CD14-positive monocyte (primary cell): ENCODE results near the gene CBY1. TPM values are rescaled to one million over a fixed set of nuclear protein-coding genes. Genes with fewer than 3 reads are reported as not detected.
A peak's percentile ranks its signal among the peaks of the same experiment; 100 is the strongest.

Experiments used
- DNase-seq, 3 donors: peaks; one replicate each; pipeline ENCODE4 v3.0.0-alpha.2; 2011 to 2022
- H2AFZ ChIP-seq: 2 replicates; pipeline ENCODE4 v1.6.0; 2012; ENCODE audit warnings: mild to moderate bottlenecking, low read depth, low read length, inconsistent platforms; ENCODE audit not compliant: insufficient read depth, poor library complexity, severe bottlenecking
- H3K27ac ChIP-seq, 2 donors: 1 replicate in 1 of 2; 2 replicates in 1 of 2; pipeline ENCODE4 v1.5.1; 2012 to 2013; ENCODE audit warnings: low read length in 2 of 2, control low read depth in 1 of 2, inconsistent platforms in 1 of 2, low read depth in 1 of 2, mild to moderate bottlenecking in 1 of 2
- H3K27me3 ChIP-seq, 2 donors: one replicate each; pipeline versions ENCODE4 v1.6.0 to v1.6.1; 2011 to 2013; ENCODE audit warnings: low read length in 2 of 2; ENCODE audit not compliant: control insufficient read depth in 2 of 2, insufficient read depth in 2 of 2
- H3K36me3 ChIP-seq, 2 donors: replicated peaks in 1 of 2; 1 replicate in 1 of 2; 2 replicates in 1 of 2; pipeline versions ENCODE4 v1.5.1 to v1.6.1; 2012 to 2013; ENCODE audit warnings: low read length in 2 of 2, control low read depth in 1 of 2, inconsistent platforms in 1 of 2, mild to moderate bottlenecking in 1 of 2; ENCODE audit not compliant: insufficient read depth in 2 of 2, control insufficient read depth in 1 of 2
- H3K4me1 ChIP-seq, 2 donors: 1 replicate in 1 of 2; 2 replicates in 1 of 2; pipeline versions ENCODE4 v1.5.1 to v1.6.1; 2012 to 2013; ENCODE audit warnings: low read length in 2 of 2, control low read depth in 1 of 2, inconsistent platforms in 1 of 2, mild to moderate bottlenecking in 1 of 2, moderate library complexity in 1 of 2; ENCODE audit not compliant: insufficient read depth in 2 of 2, control insufficient read depth in 1 of 2
- H3K4me2 ChIP-seq: replicated peaks from 2 replicates; pipeline ENCODE3; 2012; ENCODE audit warnings: low read length, moderate library complexity, mild to moderate bottlenecking; ENCODE audit not compliant: poor library complexity, severe bottlenecking; ENCODE audit errors: extremely low read depth
- H3K4me3 ChIP-seq, 3 experiments: fragments of 200-600 bp in 1 of 3; sonication (generic) in 1 of 3; replicated peaks in 1 of 3; 1 replicate in 2 of 3; 2 replicates in 1 of 3; pipeline ENCODE4 v1.5.1; 2011 to 2013; ENCODE audit warnings: low read length in 3 of 3, mild to moderate bottlenecking in 3 of 3, control low read depth in 2 of 3, low read depth in 2 of 3, inconsistent platforms in 1 of 3, moderate library complexity in 1 of 3
- H3K79me2 ChIP-seq: 2 replicates; pipeline ENCODE4 v1.6.0; 2012; ENCODE audit warnings: mild to moderate bottlenecking, control low read depth, inconsistent platforms, low read length, moderate library complexity; ENCODE audit not compliant: insufficient read depth
- H3K9ac ChIP-seq: 2 replicates; pipeline ENCODE4 v1.6.0; 2017; ENCODE audit warnings: low read length, mild to moderate bottlenecking; ENCODE audit not compliant: insufficient read depth, poor library complexity, severe bottlenecking
- H3K9me3 ChIP-seq, 2 donors: replicated peaks in 1 of 2; 1 replicate in 1 of 2; 2 replicates in 1 of 2; pipeline versions ENCODE4 v1.5.1 to v1.6.1; 2012 to 2013; ENCODE audit warnings: low read length in 2 of 2, control low read depth in 1 of 2; ENCODE audit not compliant: control insufficient read depth in 1 of 2, insufficient read depth in 1 of 2
- H4K20me1 ChIP-seq: 2 replicates; pipeline ENCODE4 v1.6.0; 2012; ENCODE audit warnings: mild to moderate bottlenecking, low read length, control low read depth, moderate library complexity; ENCODE audit not compliant: insufficient read depth
- H3K27ac Mint-ChIP-seq, 7 donors: one replicate each; pipeline ENCODE4 v1.8.0; 2020; ENCODE audit warnings: mild to moderate bottlenecking in 7 of 7, mixed read lengths in 7 of 7, moderate library complexity in 6 of 7, inconsistent platforms in 2 of 7
- H3K27me3 Mint-ChIP-seq, 3 donors: one replicate each; pipeline ENCODE4 v1.8.0; 2021 to 2022; ENCODE audit warnings: low read depth in 3 of 3, mild to moderate bottlenecking in 3 of 3, mixed read lengths in 3 of 3, moderate library complexity in 3 of 3, inconsistent platforms in 1 of 3
- H3K36me3 Mint-ChIP-seq, 2 donors: one replicate each; pipeline ENCODE4 v1.8.0; 2020; ENCODE audit warnings: mixed read lengths in 2 of 2, inconsistent platforms in 1 of 2, mild to moderate bottlenecking in 1 of 2
- H3K4me1 Mint-ChIP-seq: one replicate; pipeline ENCODE4 v1.8.0; 2020; ENCODE audit warnings: mild to moderate bottlenecking, mixed read lengths
- H3K4me3 Mint-ChIP-seq, 2 donors: one replicate each; pipeline ENCODE4 v1.8.0; 2020; ENCODE audit warnings: mild to moderate bottlenecking in 2 of 2, mixed read lengths in 2 of 2, moderate library complexity in 1 of 2
- H3K9me3 Mint-ChIP-seq, 7 donors: one replicate each; pipeline ENCODE4 v1.8.0; 2020 to 2022; ENCODE audit warnings: mixed read lengths in 7 of 7, mild to moderate bottlenecking in 6 of 7, moderate library complexity in 6 of 7, inconsistent platforms in 2 of 7
- WGBS: methylation state at CpG from one replicate; pipeline ENCODE4 v1.1.5; 2013; ENCODE audit warnings: missing lambda C conversion rate; ENCODE audit not compliant: insufficient coverage; 5-methylcytosine and 5-hydroxymethylcytosine counted together
- intact Hi-C, 2 donors: fragments of 100-400 bp; cut with micrococcal nuclease; formaldehyde crosslinking; loops; one replicate each; pipeline versions ENCODE4 v1.15.0 to v1.15.1; 2023
- polyA plus RNA-seq, 3 donors: library from polyadenylated mRNA; depleted of rRNA in 1 of 3; unstranded in 2 of 3; stranded (reverse) in 1 of 3; fragments of 300-500 nt in 2 of 3; fragments of >200 nt in 1 of 3; fragmentation: Illumina TruSeq in 2 of 3; gene quantifications; 1 replicate in 2 of 3; 2 replicates in 1 of 3; pipeline ENCODE4 v1.2.3, GENCODE V29; 2012 to 2021
- TF ChIP-seq, protein P1 (sequence below): fragments of 200-600 bp; IDR thresholded peaks from one replicate; pipeline ENCODE4 v1.8.0; 2022; ENCODE audit warnings: antibody characterized with exemption, mild to moderate bottlenecking

The CBY1 gene
- polyA plus RNA-seq, 3 donors = 1.1 to 4.1 (median 1.7) TPM

DNA sequence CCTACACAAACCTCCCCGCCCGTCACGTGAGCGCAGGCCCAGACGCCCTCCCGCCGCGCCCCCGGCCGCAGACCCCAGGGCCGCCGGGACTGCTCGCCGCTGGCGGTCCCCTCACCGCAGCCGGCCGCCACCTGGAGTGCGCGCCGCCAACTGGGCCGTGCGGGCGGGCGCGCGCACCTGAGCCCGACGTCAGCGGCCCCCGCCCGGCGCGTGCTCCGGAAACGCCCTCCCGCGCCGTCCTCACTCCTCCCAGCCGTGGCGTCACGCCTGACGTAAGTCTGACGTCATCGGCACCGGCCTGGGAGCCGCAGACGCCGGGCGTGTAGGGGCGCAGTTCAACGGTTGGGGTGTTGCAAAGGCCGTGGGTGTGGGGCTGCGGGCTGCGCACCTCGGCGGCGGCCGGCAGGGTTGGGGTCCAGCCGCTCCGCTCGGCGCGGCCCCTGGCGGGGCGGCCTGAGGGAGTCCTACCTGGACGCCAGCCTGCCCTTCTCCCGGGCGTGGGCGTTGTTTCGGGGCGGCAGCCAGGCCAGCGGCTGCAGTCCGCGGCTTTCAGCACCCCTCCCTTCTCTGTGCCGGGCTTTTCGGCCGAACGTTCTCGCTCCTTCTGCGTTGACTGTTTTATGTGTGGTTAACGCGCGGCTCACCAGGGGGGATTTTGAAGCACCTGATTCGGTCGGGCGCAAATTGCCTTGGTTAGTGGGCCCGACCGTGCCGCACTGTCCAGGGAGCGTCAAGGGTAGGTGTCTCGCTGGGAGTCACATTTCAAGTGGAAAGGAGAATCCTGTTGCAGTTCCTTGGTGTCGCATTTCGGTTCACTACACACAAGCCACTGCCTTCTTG lies 44.6 kb downstream of the CBY1 start, which contains the start of gene JOSD1:
JOSD1 (minus strand) TSS at position 155 of the 840 bp plus-strand sequence. CDS start 956 bp downstream, outside the sequence.
- peak within 1 kb of the TSS; percentile 95 to 99 (median 98) for H3K27ac Mint-ChIP-seq
- Histone ChIP-seq H4K20me1 (peaks cover 11% of the 10 kb centered on the region), H3K36me3 (no peaks in the 10 kb centered on the region)

More for the DNA sequence above, 44.6 kb downstream of the CBY1 start, which contains the start of gene JOSD1:
- Mint-ChIP-seq H3K9me3 (no peaks in the 10 kb centered on the region), H3K27me3 (peaks cover 6 to 13% (median 6%) of the 10 kb centered on the region in 3 donors), H3K4me3 (peak within 1 kb of the TSS; percentile 89 to 95), H3K4me1 (peaks cover 57% of the 10 kb centered on the region), H3K36me3 (peaks cover 0 to 11% of the 10 kb centered on the region in 2 donors)
- under 1% methylated on average over 79 of the region's 94 CpGs for WGBS
- Histone ChIP-seq H3K27me3 (peaks cover 0 to 2% of the 10 kb centered on the region in 2 donors), H3K4me1 (peaks cover 57 to 61% of the 10 kb centered on the region in 2 donors), H3K27ac (peak within 1 kb of the TSS; percentile 74 to 96), H3K4me3 (peak within 1 kb of the TSS; percentile 64 to 97 (median 89)), H3K4me2 (peak within 1 kb of the TSS; percentile 75), H3K9ac (peak within 1 kb of the TSS; percentile 95), H3K9me3 (no peaks in the 10 kb centered on the region), H2AFZ (peak within 1 kb of the TSS; percentile 57), H3K79me2 (peaks cover 34% of the 10 kb centered on the region)
- TF ChIP-seq, protein P1, sequence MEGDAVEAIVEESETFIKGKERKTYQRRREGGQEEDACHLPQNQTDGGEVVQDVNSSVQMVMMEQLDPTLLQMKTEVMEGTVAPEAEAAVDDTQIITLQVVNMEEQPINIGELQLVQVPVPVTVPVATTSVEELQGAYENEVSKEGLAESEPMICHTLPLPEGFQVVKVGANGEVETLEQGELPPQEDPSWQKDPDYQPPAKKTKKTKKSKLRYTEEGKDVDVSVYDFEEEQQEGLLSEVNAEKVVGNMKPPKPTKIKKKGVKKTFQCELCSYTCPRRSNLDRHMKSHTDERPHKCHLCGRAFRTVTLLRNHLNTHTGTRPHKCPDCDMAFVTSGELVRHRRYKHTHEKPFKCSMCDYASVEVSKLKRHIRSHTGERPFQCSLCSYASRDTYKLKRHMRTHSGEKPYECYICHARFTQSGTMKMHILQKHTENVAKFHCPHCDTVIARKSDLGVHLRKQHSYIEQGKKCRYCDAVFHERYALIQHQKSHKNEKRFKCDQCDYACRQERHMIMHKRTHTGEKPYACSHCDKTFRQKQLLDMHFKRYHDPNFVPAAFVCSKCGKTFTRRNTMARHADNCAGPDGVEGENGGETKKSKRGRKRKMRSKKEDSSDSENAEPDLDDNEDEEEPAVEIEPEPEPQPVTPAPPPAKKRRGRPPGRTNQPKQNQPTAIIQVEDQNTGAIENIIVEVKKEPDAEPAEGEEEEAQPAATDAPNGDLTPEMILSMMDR = no peak
- peak; percentile 90 to 97 (median 97) for DNase-seq
- intact Hi-C loops = loop anchor here in 1 of 2 donors (2.0 kb wide), 1 partner anchor 20 kb away; the partner anchor contains the start of gene TOMM22
